HUES48 (cell line): Measurements from ENCODE around the gene MAP3K5.

Experiments used
- H3K27ac ChIP-seq: one replicate; pipeline ENCODE4 v1.7.0; 2013; ENCODE audit warnings: low read depth, low read length, inconsistent platforms
- H3K27me3 ChIP-seq: 2 replicates; pipeline ENCODE4 v1.6.1; 2013; ENCODE audit warnings: mild to moderate bottlenecking, low read length; ENCODE audit not compliant: control insufficient read depth, insufficient read depth
- H3K36me3 ChIP-seq: 2 replicates; pipeline ENCODE4 v1.6.1; 2013; ENCODE audit warnings: low read length; ENCODE audit not compliant: control insufficient read depth, insufficient read depth
- H3K4me1 ChIP-seq: 2 replicates; pipeline ENCODE4 v1.6.1; 2013; ENCODE audit warnings: mild to moderate bottlenecking, low read length; ENCODE audit not compliant: control insufficient read depth, insufficient read depth
- H3K4me3 ChIP-seq: 2 replicates; pipeline ENCODE4 v1.5.1; 2013; ENCODE audit warnings: mild to moderate bottlenecking, low read depth, low read length
- H3K9ac ChIP-seq: 2 replicates; pipeline ENCODE4 v1.6.1; 2013; ENCODE audit warnings: mild to moderate bottlenecking, low read depth, low read length, moderate library complexity
- H3K9me3 ChIP-seq: 2 replicates; pipeline ENCODE4 v1.6.1; 2013; ENCODE audit warnings: low read length; ENCODE audit not compliant: control insufficient read depth, insufficient read depth

The MAP3K5 gene

DNA sequence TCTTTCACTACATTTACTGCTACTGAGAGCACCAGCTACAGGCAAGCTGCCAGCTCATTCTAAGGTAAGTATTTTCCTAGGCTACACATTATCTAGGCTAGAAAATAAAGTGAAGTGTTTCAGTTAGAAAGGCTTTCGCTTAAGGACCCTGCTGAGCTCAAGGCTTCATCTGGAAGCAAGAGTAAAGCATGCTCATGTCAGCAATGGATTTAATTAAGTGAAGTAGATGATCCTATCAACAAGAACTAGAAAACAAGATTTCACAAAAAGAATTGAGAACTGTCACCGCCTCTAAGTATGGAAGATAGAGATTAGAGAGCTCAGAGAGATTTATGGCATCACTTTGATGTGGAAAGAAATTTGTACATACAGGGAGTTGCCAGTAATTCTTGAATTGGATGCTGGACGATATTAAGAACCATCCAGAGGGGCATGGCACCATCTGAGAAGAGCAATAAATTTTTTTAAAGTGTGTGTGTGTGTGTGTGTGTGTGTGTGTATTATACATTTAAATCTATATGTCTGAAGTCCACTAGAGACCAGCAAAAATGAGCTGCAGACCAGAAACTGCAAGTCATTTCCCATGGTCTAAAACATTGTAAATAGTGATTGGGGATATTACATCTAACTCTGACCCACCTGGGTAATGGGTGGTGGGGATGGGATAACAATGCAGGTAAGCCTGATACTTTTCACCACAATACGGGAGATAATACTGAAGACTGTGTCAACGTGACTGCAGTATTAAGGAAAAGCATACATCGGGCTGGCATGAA is 136.8 kb downstream of the MAP3K5 start:
- Histone ChIP-seq H3K36me3 (no peaks in the 10 kb centered on the region), H3K27ac (no peak overlapping the region), H3K9ac (no peak overlapping the region)

DNA sequence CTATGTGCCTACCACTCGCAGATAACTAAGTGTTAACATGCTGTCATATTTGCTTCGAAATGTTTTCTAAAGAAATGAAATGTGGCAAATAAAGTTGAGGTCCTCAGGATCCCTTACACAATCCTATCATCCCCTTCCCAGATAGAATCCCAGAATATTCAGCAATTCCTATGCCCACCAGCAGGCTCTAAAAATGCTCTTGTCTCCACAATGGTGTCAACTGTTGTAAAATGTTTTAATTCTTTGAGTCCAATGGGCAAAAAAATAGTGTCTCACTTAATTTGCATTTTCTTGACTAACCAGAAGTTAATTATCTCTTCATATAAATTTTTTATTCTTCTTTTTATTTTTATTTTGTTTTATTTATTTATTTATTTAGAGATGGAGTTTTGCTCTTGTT is 138.2 kb downstream of the MAP3K5 start:
- Histone ChIP-seq H3K9me3 (no peaks in the 10 kb centered on the region), H3K4me3 (no peak overlapping the region), H3K4me1 (no peaks in the 10 kb centered on the region), H3K9ac (no peak overlapping the region), H3K27ac (no peak overlapping the region), H3K36me3 (no peaks in the 10 kb centered on the region), H3K27me3 (no peaks in the 10 kb centered on the region)

More for the DNA sequence above, 136.8 kb downstream of the MAP3K5 start:
- Histone ChIP-seq H3K4me1 (no peaks in the 10 kb centered on the region), H3K9me3 (no peaks in the 10 kb centered on the region), H3K4me3 (no peak overlapping the region), H3K27me3 (no peaks in the 10 kb centered on the region)

DNA sequence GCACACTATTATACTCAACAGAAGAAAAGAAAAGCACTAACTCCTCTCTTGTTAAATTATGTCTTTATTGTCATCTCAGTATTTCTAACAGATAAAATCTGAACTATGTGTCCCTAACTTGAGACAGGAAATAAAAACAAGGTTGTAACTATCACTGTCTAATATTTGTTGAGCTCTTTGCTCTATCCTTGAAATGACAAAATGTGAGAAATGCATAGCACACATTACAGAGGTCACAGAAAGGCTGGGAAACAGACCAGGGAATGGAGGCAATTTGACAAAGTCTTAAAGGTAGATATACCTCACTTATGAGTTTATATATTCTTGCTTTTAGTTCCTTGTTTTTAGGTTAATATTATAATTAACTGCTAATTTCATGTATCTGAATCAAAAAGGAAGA is 139.6 kb downstream of the MAP3K5 start:
- no peak overlapping the region for H3K9ac ChIP-seq
- H3K9me3 ChIP-seq = no peaks in the 10 kb centered on the region
- H3K4me3 ChIP-seq = no peak overlapping the region
- H3K27me3 ChIP-seq = no peaks in the 10 kb centered on the region
- H3K27ac ChIP-seq = no peak overlapping the region
- no peaks in the 10 kb centered on the region for H3K4me1 ChIP-seq
- no peaks in the 10 kb centered on the region for H3K36me3 ChIP-seq

DNA sequence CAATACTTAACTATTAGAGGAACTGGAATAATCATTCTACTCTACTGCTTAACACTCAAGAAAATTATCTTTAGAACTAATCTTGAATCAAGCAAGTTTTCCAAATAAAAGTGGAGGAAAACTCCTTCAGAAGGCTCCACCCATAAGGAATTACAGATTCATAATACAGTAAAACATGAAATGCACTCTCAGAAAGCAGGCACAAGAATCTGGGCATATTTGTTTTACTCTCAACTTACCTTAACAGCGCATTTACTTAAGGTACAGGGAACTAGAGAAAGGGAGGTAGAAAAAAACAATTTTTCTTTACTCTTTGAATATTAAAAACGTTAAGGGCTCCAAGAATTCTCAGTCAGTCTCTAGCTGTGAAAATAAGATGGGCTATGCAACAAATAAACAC is 140.3 kb downstream of the MAP3K5 start:
- Histone ChIP-seq H3K4me1 (no peaks in the 10 kb centered on the region), H3K36me3 (no peaks in the 10 kb centered on the region), H3K4me3 (no peak overlapping the region), H3K9ac (no peak overlapping the region), H3K27me3 (no peaks in the 10 kb centered on the region), H3K27ac (no peak overlapping the region), H3K9me3 (no peaks in the 10 kb centered on the region)

DNA sequence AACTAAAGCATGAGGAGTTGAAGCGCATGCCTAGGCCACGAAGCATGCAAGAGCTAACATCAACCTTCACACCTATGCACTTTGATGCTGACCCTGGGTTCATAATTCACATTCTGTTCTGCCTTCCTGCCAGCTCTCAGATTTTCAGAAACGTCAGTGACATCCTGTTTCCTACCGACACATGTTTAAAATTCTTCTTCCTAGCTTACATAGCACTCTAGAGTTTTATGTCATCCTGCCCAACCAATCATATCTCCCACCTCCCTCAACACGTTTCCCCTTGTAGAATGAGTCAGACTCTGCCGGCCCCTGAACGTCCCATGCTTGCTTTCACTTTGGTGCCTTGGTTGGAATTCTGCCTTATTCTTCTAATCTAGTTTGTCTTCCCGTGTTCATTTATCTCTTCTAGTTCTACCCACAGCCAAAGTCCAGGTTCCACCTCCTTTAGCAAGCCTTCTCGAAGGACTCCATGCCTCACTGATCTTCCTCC is 144.9 kb downstream of the MAP3K5 start:
- Histone ChIP-seq H3K36me3 (no peaks in the 10 kb centered on the region), H3K4me1 (no peaks in the 10 kb centered on the region), H3K9ac (no peak overlapping the region), H3K9me3 (no peaks in the 10 kb centered on the region), H3K27me3 (no peaks in the 10 kb centered on the region), H3K4me3 (no peak overlapping the region), H3K27ac (no peak overlapping the region)

DNA sequence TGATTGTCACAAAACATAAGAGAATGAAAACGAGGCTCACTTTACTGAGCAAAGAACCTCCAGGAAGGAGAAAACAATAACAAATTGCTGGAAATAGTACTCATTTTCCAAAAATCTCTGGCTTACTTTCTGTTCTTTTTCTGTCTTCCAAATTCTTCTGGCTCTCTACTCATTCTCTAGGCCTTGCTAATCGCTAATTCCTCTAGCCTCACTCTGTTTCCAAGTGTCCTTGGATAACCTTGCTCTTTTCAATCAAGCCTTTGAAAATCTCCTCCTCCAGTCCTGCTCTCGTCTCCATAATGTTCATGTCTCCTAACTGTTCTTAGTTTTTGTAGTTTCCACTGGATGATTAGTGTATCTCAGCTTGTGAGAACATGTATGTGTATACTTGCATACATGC is 145.9 kb downstream of the MAP3K5 start:
- Histone ChIP-seq H3K27me3 (no peaks in the 10 kb centered on the region), H3K36me3 (no peaks in the 10 kb centered on the region), H3K4me1 (no peaks in the 10 kb centered on the region), H3K9ac (no peak overlapping the region), H3K4me3 (no peak overlapping the region), H3K27ac (no peak overlapping the region), H3K9me3 (no peaks in the 10 kb centered on the region)

DNA sequence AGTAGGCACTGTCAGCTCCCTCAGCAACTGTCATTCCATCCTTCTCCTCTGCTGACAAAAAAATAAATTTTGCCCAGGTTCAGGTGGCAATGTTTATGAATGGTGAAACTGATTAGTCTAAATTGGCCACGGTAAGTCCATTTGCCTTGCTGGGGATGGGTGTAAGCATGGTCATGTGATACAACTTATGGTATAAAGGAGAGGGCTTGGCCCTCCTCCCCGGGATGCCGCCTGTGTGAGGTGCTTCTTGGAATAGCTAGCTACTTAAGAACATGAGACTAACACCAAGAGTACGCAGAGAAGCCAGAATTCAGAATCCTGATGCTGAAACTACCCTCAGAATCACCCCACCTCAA is 147.7 kb downstream of the MAP3K5 start:
- peaks cover 11% of the 10 kb centered on the region; the same call in 1 of the 2 replicates for H3K4me1 ChIP-seq
- no peak overlapping the region for H3K9ac ChIP-seq
- no peak overlapping the region for H3K4me3 ChIP-seq
- H3K27me3 ChIP-seq = no peaks in the 10 kb centered on the region
- H3K9me3 ChIP-seq = no peaks in the 10 kb centered on the region
- no peaks in the 10 kb centered on the region for H3K36me3 ChIP-seq
- H3K27ac ChIP-seq = no peak overlapping the region

DNA sequence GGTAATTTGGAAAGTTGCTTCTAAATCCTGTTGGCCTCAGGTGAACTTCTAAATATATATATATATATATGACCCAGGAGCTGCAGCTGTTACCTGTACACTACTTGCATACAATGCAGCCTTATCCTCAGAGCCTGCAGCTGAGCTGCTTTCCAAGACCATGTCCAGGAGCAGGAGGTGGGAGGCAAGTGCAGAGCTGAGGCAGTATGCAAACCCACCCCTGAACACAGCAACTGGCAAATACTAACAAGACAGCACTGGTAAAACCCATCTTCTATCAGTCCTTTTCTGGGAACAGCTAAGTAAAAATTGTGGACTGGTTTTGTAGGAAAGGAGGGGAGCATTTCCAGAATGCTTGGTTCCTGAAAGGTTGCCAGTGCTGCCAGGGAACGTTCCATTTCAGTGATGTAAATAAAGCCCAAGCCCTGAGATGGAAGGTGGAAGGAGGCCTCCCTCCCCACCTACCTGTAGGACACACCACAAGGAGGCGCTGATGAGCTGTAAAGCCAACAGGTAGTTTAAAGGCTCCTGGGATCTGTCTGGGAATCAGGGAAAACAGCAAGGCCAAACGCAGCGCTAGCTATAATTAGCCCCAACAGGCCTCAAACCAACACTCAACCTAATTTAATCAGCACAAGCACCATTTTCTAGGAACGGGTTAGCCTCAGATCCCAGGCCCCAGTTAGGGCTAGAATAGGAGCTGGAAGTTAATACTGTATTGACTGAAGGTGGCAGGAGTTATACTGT is 148.3 kb downstream of the MAP3K5 start:
- Histone ChIP-seq H3K27ac (no peak overlapping the region), H3K27me3 (no peaks in the 10 kb centered on the region), H3K4me1 (peaks cover 11% of the 10 kb centered on the region; the same call in 1 of the 2 replicates), H3K36me3 (no peaks in the 10 kb centered on the region), H3K4me3 (no peak overlapping the region), H3K9ac (no peak overlapping the region), H3K9me3 (no peaks in the 10 kb centered on the region)

DNA sequence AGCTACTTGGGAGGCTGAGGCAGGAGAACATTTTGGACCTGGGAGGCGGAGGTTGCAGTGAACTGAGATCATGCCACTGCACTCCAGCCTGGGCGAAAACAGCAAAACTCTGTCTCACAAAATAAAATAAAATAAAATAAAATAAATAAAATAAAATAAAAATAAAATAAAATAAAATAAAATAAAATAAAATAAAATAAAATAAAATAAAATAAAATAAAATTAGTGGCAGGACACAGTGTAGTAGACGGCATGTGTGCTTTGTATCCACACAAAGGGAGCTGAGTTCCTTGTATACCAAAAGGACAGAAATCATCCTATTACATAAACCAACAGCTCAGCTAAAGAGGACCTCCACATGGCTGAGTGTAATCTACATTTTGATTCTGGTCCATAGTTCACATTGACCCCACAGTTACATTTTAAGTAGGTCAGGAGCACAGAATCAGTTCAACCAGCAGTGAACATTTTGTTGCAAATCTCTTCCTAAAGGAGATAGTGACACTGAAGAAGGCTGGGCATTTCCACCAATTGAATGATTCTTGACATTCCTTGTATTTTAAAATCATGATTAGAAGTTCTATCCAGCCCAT is 150.3 kb downstream of the MAP3K5 start:
- peaks cover 13% of the 10 kb centered on the region; the same call in 1 of the 2 replicates for H3K4me1 ChIP-seq
- no peaks in the 10 kb centered on the region for H3K9me3 ChIP-seq
- H3K9ac ChIP-seq = no peak overlapping the region
- H3K27ac ChIP-seq = no peak overlapping the region
- H3K4me3 ChIP-seq = no peak overlapping the region
- no peaks in the 10 kb centered on the region for H3K36me3 ChIP-seq
- no peaks in the 10 kb centered on the region for H3K27me3 ChIP-seq

DNA sequence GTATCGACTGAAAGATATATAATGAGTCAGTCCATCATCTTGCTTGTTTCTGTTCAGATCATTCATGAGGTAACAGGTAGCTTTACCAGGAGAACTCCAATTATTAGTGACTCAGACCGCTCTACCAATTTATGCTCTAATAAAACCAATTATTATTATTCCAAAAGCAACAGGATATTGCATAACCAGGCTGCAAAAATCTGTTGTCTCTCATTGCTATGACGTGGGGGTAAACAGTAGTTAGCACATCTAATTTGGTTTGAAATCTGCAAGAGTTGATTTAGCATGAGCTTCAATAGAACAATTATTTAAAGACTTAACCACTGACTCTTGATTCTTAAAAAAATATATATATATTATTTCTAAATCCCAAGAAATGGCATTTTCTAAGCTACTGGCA is 151.1 kb downstream of the MAP3K5 start:
- Histone ChIP-seq H3K27me3 (no peaks in the 10 kb centered on the region), H3K27ac (no peak overlapping the region), H3K4me3 (no peak overlapping the region), H3K9ac (no peak overlapping the region), H3K4me1 (peaks cover 14% of the 10 kb centered on the region; the same call in 1 of the 2 replicates), H3K36me3 (no peaks in the 10 kb centered on the region), H3K9me3 (no peaks in the 10 kb centered on the region)
